A673 (cell line): Measurements from ENCODE around the gene GNAZ. TPM values are rescaled to one million over a fixed set of nuclear protein-coding genes. Genes with fewer than 3 reads are reported as not detected.
"Not testable (repeated sequence)": the region's sequence is repeated elsewhere in the genome, so short reads cannot be mapped to it uniquely, and the experiment has no call there.

Experiments used
- BruUV-seq: library from RNA; stranded (reverse); fragments of 400-500 nt; replicated peaks from 2 replicates; lab custom pipeline; 2021; lab: Mats Ljungman, UMichigan
- CTCF ChIA-PET: fragments of 300-600 bp; sonication (Branson Sonifier 250); formaldehyde crosslinking; loops from one replicate; lab custom pipeline; 2022; ENCODE audit warnings: antibody characterized with exemption; lab: Charles Lee
- POLR2A ChIA-PET: fragments of 300-600 bp; sonication (Branson Sonifier 250); formaldehyde crosslinking; loops from one replicate; lab custom pipeline; 2022; ENCODE audit warnings: antibody characterized with exemption; ENCODE audit not compliant: low non-redundant PET; lab: Charles Lee
- DNase-seq: peaks from one replicate; pipeline ENCODE4 v3.0.0-alpha.2; 2015; ENCODE audit warnings: low spot score
- H3K27ac ChIP-seq: fragments of 200-600 bp; sonication (generic); 2 replicates; pipeline ENCODE4 v1.5.1; 2016; ENCODE audit warnings: mixed run types, low read depth, mild to moderate bottlenecking, mixed read lengths, antibody characterized with exemption, low read length; ENCODE audit not compliant: poor library complexity, severe bottlenecking
- H3K27me3 ChIP-seq: fragments of 200-600 bp; sonication (generic); replicated peaks from 2 replicates; pipeline ENCODE4 v1.6.1; 2017; ENCODE audit warnings: mixed run types, low read depth, mild to moderate bottlenecking, mixed read lengths, antibody characterized with exemption, low read length; ENCODE audit not compliant: insufficient read depth, poor library complexity
- H3K36me3 ChIP-seq: fragments of 200-600 bp; sonication (generic); 2 replicates; pipeline ENCODE4 v1.6.1; 2016; ENCODE audit warnings: mixed run types, mild to moderate bottlenecking, mixed read lengths, antibody characterized with exemption, low read length; ENCODE audit not compliant: insufficient read depth, poor library complexity, severe bottlenecking
- H3K4me1 ChIP-seq: fragments of 200-600 bp; sonication (generic); 2 replicates; pipeline ENCODE4 v1.6.1; 2017; ENCODE audit warnings: mixed run types, mild to moderate bottlenecking, mixed read lengths, antibody characterized with exemption, low read length; ENCODE audit not compliant: insufficient read depth, poor library complexity, severe bottlenecking
- H3K4me3 ChIP-seq: fragments of 200-600 bp; sonication (generic); 2 replicates; pipeline ENCODE4 v1.5.1; 2016; ENCODE audit warnings: low read depth, mixed run types, mild to moderate bottlenecking, mixed read lengths, low read length; ENCODE audit not compliant: poor library complexity, severe bottlenecking
- H3K9me3 ChIP-seq: fragments of 200-600 bp; sonication (generic); 2 replicates; pipeline ENCODE4 v1.6.1; 2016; ENCODE audit warnings: mixed run types, low read depth, mild to moderate bottlenecking, mixed read lengths, antibody characterized with exemption, low read length; ENCODE audit not compliant: poor library complexity, severe bottlenecking
- CTCF ChIP-seq: fragments of 300-800, 200-600 bp; sonication (generic); conservative IDR thresholded peaks from 2 replicates; pipeline ENCODE4 v1.5.1; 2017; ENCODE audit warnings: low read depth, mild to moderate bottlenecking, antibody characterized with exemption, low read length, moderate library complexity, mixed read lengths
- EZH2 ChIP-seq: fragments of 200-600 bp; sonication (generic); IDR thresholded peaks from 2 replicates; pipeline ENCODE4 v1.6.1; 2017; ENCODE audit warnings: borderline replicate concordance, low read depth, mild to moderate bottlenecking, mixed read lengths, antibody characterized with exemption, low read length; ENCODE audit not compliant: poor library complexity, severe bottlenecking
- intact Hi-C: fragments of 100-400 bp; cut with micrococcal nuclease; formaldehyde crosslinking; loops from one replicate; pipeline ENCODE4 v1.10.0; 2022; ENCODE audit not compliant: unreplicated experiment
- total RNA-seq: library from RNA; stranded (reverse); gene quantifications from 2 replicates; pipeline ENCODE4 v1.2.3, GENCODE V29; 2021

Gene GNAZ
- total RNA-seq, 1 experiment from 2014 or later = 5.1 TPM

- Histone ChIP-seq H3K4me1 (no peaks in the 10 kb centered on the region), H3K27me3 (no peaks in the 10 kb centered on the region), H3K9me3 (no peaks in the 10 kb centered on the region), H3K36me3 (no peaks in the 10 kb centered on the region), H3K27ac (no peak overlapping the region), H3K4me3 (no peak overlapping the region)
- no peak for DNase-seq
- BruUV-seq = no TSS peak
- TF ChIP-seq EZH2 (no peak), CTCF (no peak)
- ChIA-PET POLR2A (no interaction called here), CTCF (no interaction called here)
- intact Hi-C loops = no loop called here
These were observed 23.1 kb upstream of the GNAZ start for GRCh38 chr22:23047265-23047664.

DNA sequence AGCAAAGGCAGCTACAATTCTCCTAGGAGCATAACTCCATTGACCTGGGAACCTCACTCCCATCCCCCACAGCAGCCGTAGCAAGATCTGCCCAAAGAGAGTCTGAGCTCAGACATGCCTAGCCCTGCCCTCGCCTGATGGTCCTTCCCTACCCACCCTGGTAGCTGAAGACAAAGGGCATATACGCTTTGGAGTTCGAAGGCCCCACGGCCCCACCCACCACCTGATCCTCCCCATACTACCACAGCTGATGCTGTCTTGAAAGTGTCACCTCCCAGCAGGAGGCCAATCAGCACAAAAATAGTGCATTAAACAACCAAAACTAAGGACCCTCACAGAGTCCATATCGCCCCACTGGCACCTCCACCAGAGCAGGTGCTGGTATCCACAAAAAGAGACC, 22.6 kb upstream of the GNAZ start:
- H3K27me3 ChIP-seq = no peaks in the 10 kb centered on the region
- no TSS peak for BruUV-seq
- no peak overlapping the region for H3K4me3 ChIP-seq
- no peaks in the 10 kb centered on the region for H3K4me1 ChIP-seq
- intact Hi-C loops = no loop called here
- POLR2A ChIA-PET = no interaction called here
- H3K36me3 ChIP-seq = no peaks in the 10 kb centered on the region
- H3K9me3 ChIP-seq = no peaks in the 10 kb centered on the region
- CTCF ChIA-PET = no interaction called here
- TF ChIP-seq CTCF (no peak), EZH2 (no peak)
- no peak for DNase-seq
- no peak overlapping the region for H3K27ac ChIP-seq

- H3K27ac ChIP-seq, H3K4me3 ChIP-seq, H3K9me3 ChIP-seq, BruUV-seq, DNase-seq, POLR2A ChIA-PET, H3K4me1 ChIP-seq, intact Hi-C loops, H3K27me3 ChIP-seq, CTCF ChIA-PET, H3K36me3 ChIP-seq: not testable (repeated sequence)
These were observed 19.8 kb upstream of the GNAZ start for GRCh38 chr22:23050546-23050945.

DNA sequence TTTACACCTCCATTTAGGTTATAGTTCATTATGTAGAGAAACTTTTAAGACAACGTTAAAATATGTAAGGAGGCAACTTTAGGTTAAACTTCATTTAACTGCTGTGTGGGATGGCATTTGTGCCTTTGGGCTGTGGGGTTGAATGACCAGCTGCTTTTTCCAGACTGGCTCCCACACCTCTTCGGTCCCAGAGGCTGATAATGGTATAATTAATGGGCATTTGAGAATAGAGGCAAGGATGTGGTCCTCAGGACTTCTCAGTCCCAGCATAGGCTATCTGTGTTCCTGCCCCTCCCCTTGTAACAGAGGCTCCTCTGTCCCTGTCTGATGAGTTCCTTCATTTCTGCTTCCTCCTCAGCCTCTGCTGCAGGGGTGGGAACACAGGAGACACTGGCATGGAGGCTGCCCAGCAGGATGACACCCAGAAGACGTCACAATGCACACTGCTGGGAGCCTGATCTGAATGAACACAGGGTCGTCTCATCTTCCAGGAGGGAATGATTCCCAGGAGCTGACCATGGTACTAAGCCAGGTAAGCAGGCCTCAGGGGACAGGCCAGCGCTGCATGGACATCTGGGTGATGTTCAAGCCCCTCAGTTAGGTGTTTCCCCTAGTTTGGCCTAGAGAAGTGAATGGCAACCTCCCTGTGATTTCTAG, 17.1 kb upstream of the GNAZ start:
- TF ChIP-seq EZH2 (no peak), CTCF (no peak)
- intact Hi-C loops = no loop called here
- ChIA-PET CTCF (no interaction called here), POLR2A (no interaction called here)
- Histone ChIP-seq H3K4me1 (no peaks in the 10 kb centered on the region), H3K4me3 (no peak overlapping the region), H3K27ac (no peak overlapping the region), H3K36me3 (no peaks in the 10 kb centered on the region), H3K9me3 (peaks cover 4% of the 10 kb centered on the region), H3K27me3 (no peaks in the 10 kb centered on the region)
- DNase-seq = no peak
- BruUV-seq = no TSS peak
